K562 (cell line): ENCODE results near the gene KLHL8.

Experiments used
- HNRNPK ChIP-seq: fragments of 200-400 bp; formaldehyde crosslinking; IDR thresholded peaks from one replicate; pipeline ENCODE4 v1.6.1; 2018; ENCODE audit warnings: mild to moderate bottlenecking, low read depth, low read length; ENCODE audit not compliant: poor library complexity, severe bottlenecking
- KDM1A ChIP-seq, 2 experiments: fragments of 450-650 bp; IDR thresholded peaks; 2 replicates each; pipeline ENCODE4 v1.6.1; 2016; ENCODE audit warnings: mild to moderate bottlenecking in 2 of 2
- TRIM28 ChIP-seq: fragments of 450-650 bp; IDR thresholded peaks from 2 replicates; pipeline ENCODE4 v1.6.1; 2017
- ZBTB33 ChIP-seq: sonication (generic); formaldehyde crosslinking; IDR thresholded peaks from 2 replicates; pipeline ENCODE4 v1.8.1; 2023; ENCODE audit warnings: mild to moderate bottlenecking, missing genetic modification reagents
- ZNF583 ChIP-seq: fragments of 250-450 bp; sonication (Bioruptor Pico); IDR thresholded peaks from 2 replicates; pipeline ENCODE4 v1.4.0; 2020

- no peak for TF ChIP-seq ZBTB33 (CRISPR knock-in tag)
- TF ChIP-seq HNRNPK, result no peak
- TF ChIP-seq KDM1A (IDR thresholded peaks at IDR 0.05), result no peak
- no peak for TF ChIP-seq TRIM28
- no peak for TF ChIP-seq ZNF583 (CRISPR knock-in tag)
Observed at GRCh38 chr4:87227751-87228151, 7.3 kb upstream of the KLHL8 start.
